ENCODE data around the gene PRDM5. TPM values are rescaled to one million over a fixed set of nuclear protein-coding genes. Genes with fewer than 3 reads are reported as not detected.

The PRDM5 gene
- polyA plus RNA-seq, 2 donors, result 1.4 TPM

- Histone ChIP-seq H3K36me3 (ENCODE audit: control insufficient read depth in 2 of 2, insufficient read depth in 2 of 2, low read length in 1 of 2) (no peaks in the 10 kb centered on the region), H3K4me1 (ENCODE audit: control insufficient read depth in 2 of 2, insufficient read depth in 2 of 2, low read length in 1 of 2) (no peaks in the 10 kb centered on the region), H3K27ac (ENCODE audit: low read depth in 2 of 2, low read length in 1 of 2) (no peak overlapping the region), H3K27me3 (ENCODE audit: control insufficient read depth in 1 of 2, insufficient read depth in 2 of 2, low read length in 2 of 2) (no peaks in the 10 kb centered on the region), H3K4me3 (ENCODE audit: low read depth in 1 of 2, low read length in 2 of 2) (no peak overlapping the region), H3K9me3 (ENCODE audit: control insufficient read depth in 2 of 2, insufficient read depth in 1 of 2, low read depth in 1 of 2, low read length in 1 of 2) (no peaks in the 10 kb centered on the region)
- 28 to 37% methylated on average over 5 of the region's 5 CpGs for WGBS, 2 donors
These were observed 203.5 kb downstream of the PRDM5 start for GRCh38 chr4:120718979-120719566.

GRCh38 chr4:120716346-120716745 is 206.2 kb downstream of the PRDM5 start:
- Histone ChIP-seq H3K27me3 (ENCODE audit: control insufficient read depth in 1 of 2, insufficient read depth in 2 of 2, low read length in 2 of 2) (no peaks in the 10 kb centered on the region), H3K9me3 (ENCODE audit: control insufficient read depth in 2 of 2, insufficient read depth in 1 of 2, low read depth in 1 of 2, low read length in 1 of 2) (no peaks in the 10 kb centered on the region), H3K4me3 (ENCODE audit: low read depth in 1 of 2, low read length in 2 of 2) (no peak overlapping the region), H3K27ac (ENCODE audit: low read depth in 2 of 2, low read length in 1 of 2) (no peak overlapping the region), H3K36me3 (ENCODE audit: control insufficient read depth in 2 of 2, insufficient read depth in 2 of 2, low read length in 1 of 2) (no peaks in the 10 kb centered on the region), H3K4me1 (ENCODE audit: control insufficient read depth in 2 of 2, insufficient read depth in 2 of 2, low read length in 1 of 2) (no peaks in the 10 kb centered on the region)
- WGBS, 2 donors, result 83 to 86% methylated on average over 1 of the region's 1 CpG

- Histone ChIP-seq H3K4me1 (ENCODE audit: control insufficient read depth in 2 of 2, insufficient read depth in 2 of 2, low read length in 1 of 2) (no peaks in the 10 kb centered on the region), H3K9me3 (ENCODE audit: control insufficient read depth in 2 of 2, insufficient read depth in 1 of 2, low read depth in 1 of 2, low read length in 1 of 2) (no peaks in the 10 kb centered on the region), H3K36me3 (ENCODE audit: control insufficient read depth in 2 of 2, insufficient read depth in 2 of 2, low read length in 1 of 2) (no peaks in the 10 kb centered on the region), H3K27me3 (ENCODE audit: control insufficient read depth in 1 of 2, insufficient read depth in 2 of 2, low read length in 2 of 2) (no peaks in the 10 kb centered on the region), H3K27ac (ENCODE audit: low read depth in 2 of 2, low read length in 1 of 2) (no peak overlapping the region), H3K4me3 (ENCODE audit: low read depth in 1 of 2, low read length in 2 of 2) (no peak overlapping the region)
- WGBS, 2 donors, result 69 to 71% methylated on average over 4 of the region's 4 CpGs
These were observed 208.0 kb downstream of the PRDM5 start for GRCh38 chr4:120714417-120715010.

- Histone ChIP-seq H3K27me3 (ENCODE audit: control insufficient read depth in 1 of 2, insufficient read depth in 2 of 2, low read length in 2 of 2) (no peaks in the 10 kb centered on the region), H3K27ac (ENCODE audit: low read depth in 2 of 2, low read length in 1 of 2) (no peak overlapping the region), H3K36me3 (ENCODE audit: control insufficient read depth in 2 of 2, insufficient read depth in 2 of 2, low read length in 1 of 2) (no peaks in the 10 kb centered on the region), H3K4me1 (ENCODE audit: control insufficient read depth in 2 of 2, insufficient read depth in 2 of 2, low read length in 1 of 2) (no peaks in the 10 kb centered on the region), H3K9me3 (ENCODE audit: control insufficient read depth in 2 of 2, insufficient read depth in 1 of 2, low read depth in 1 of 2, low read length in 1 of 2) (no peaks in the 10 kb centered on the region), H3K4me3 (ENCODE audit: low read depth in 1 of 2, low read length in 2 of 2) (no peak overlapping the region)
- 68 to 75% methylated on average over 3 of the region's 3 CpGs for WGBS, 2 donors
These were observed 212.5 kb downstream of the PRDM5 start for GRCh38 chr4:120709991-120710390.

GRCh38 chr4:120704538-120704937 is 218.0 kb downstream of the PRDM5 start:
- Histone ChIP-seq H3K4me3 (ENCODE audit: low read depth in 1 of 2, low read length in 2 of 2) (no peak overlapping the region), H3K36me3 (ENCODE audit: control insufficient read depth in 2 of 2, insufficient read depth in 2 of 2, low read length in 1 of 2) (no peaks in the 10 kb centered on the region), H3K4me1 (ENCODE audit: control insufficient read depth in 2 of 2, insufficient read depth in 2 of 2, low read length in 1 of 2) (no peaks in the 10 kb centered on the region), H3K27me3 (ENCODE audit: control insufficient read depth in 1 of 2, insufficient read depth in 2 of 2, low read length in 2 of 2) (no peaks in the 10 kb centered on the region), H3K27ac (ENCODE audit: low read depth in 2 of 2, low read length in 1 of 2) (no peak overlapping the region), H3K9me3 (ENCODE audit: control insufficient read depth in 2 of 2, insufficient read depth in 1 of 2, low read depth in 1 of 2, low read length in 1 of 2) (no peaks in the 10 kb centered on the region)
- WGBS, 2 donors, result 84 to 85% methylated on average over 6 of the region's 6 CpGs

GRCh38 chr4:120703908-120704307 is 218.6 kb downstream of the PRDM5 start:
- no peak overlapping the region for H3K27ac ChIP-seq (ENCODE audit: low read depth in 2 of 2, low read length in 1 of 2)
- 71 to 81% methylated on average over 1 of the region's 1 CpG for WGBS, 2 donors
- no peaks in the 10 kb centered on the region for H3K4me1 ChIP-seq (ENCODE audit: control insufficient read depth in 2 of 2, insufficient read depth in 2 of 2, low read length in 1 of 2)
- no peaks in the 10 kb centered on the region for H3K27me3 ChIP-seq (ENCODE audit: control insufficient read depth in 1 of 2, insufficient read depth in 2 of 2, low read length in 2 of 2)
- no peaks in the 10 kb centered on the region for H3K9me3 ChIP-seq (ENCODE audit: control insufficient read depth in 2 of 2, insufficient read depth in 1 of 2, low read depth in 1 of 2, low read length in 1 of 2)
- no peaks in the 10 kb centered on the region for H3K36me3 ChIP-seq (ENCODE audit: control insufficient read depth in 2 of 2, insufficient read depth in 2 of 2, low read length in 1 of 2)
- no peak overlapping the region for H3K4me3 ChIP-seq (ENCODE audit: low read depth in 1 of 2, low read length in 2 of 2)

GRCh38 chr4:120699354-120699753 is 223.2 kb downstream of the PRDM5 start:
- H3K9me3 ChIP-seq (ENCODE audit: control insufficient read depth in 2 of 2, insufficient read depth in 1 of 2, low read depth in 1 of 2, low read length in 1 of 2), result no peaks in the 10 kb centered on the region
- no peak overlapping the region for H3K4me3 ChIP-seq (ENCODE audit: low read depth in 1 of 2, low read length in 2 of 2)
- no peaks in the 10 kb centered on the region for H3K4me1 ChIP-seq (ENCODE audit: control insufficient read depth in 2 of 2, insufficient read depth in 2 of 2, low read length in 1 of 2)
- 87 to 93% methylated on average over 1 of the region's 1 CpG for WGBS, 2 donors
- no peak overlapping the region for H3K27ac ChIP-seq (ENCODE audit: low read depth in 2 of 2, low read length in 1 of 2)
- no peaks in the 10 kb centered on the region for H3K27me3 ChIP-seq (ENCODE audit: control insufficient read depth in 1 of 2, insufficient read depth in 2 of 2, low read length in 2 of 2)
- no peaks in the 10 kb centered on the region for H3K36me3 ChIP-seq (ENCODE audit: control insufficient read depth in 2 of 2, insufficient read depth in 2 of 2, low read length in 1 of 2)

GRCh38 chr4:120694973-120695372 is 227.6 kb downstream of the PRDM5 start:
- Histone ChIP-seq H3K27me3 (ENCODE audit: control insufficient read depth in 1 of 2, insufficient read depth in 2 of 2, low read length in 2 of 2) (no peaks in the 10 kb centered on the region), H3K9me3 (ENCODE audit: control insufficient read depth in 2 of 2, insufficient read depth in 1 of 2, low read depth in 1 of 2, low read length in 1 of 2) (no peaks in the 10 kb centered on the region), H3K36me3 (ENCODE audit: control insufficient read depth in 2 of 2, insufficient read depth in 2 of 2, low read length in 1 of 2) (no peaks in the 10 kb centered on the region), H3K27ac (ENCODE audit: low read depth in 2 of 2, low read length in 1 of 2) (no peak overlapping the region), H3K4me3 (ENCODE audit: low read depth in 1 of 2, low read length in 2 of 2) (no peak overlapping the region), H3K4me1 (ENCODE audit: control insufficient read depth in 2 of 2, insufficient read depth in 2 of 2, low read length in 1 of 2) (no peaks in the 10 kb centered on the region)
- WGBS, 2 donors, result 21 to 23% methylated on average over 2 of the region's 2 CpGs

GRCh38 chr4:120693816-120694215 is 228.7 kb downstream of the PRDM5 start:
- no peak overlapping the region for H3K4me3 ChIP-seq (ENCODE audit: low read depth in 1 of 2, low read length in 2 of 2)

GRCh38 chr4:120692964-120693363 is 229.6 kb downstream of the PRDM5 start:
- H3K27ac ChIP-seq (ENCODE audit: low read depth in 2 of 2, low read length in 1 of 2), result no peak overlapping the region
- H3K4me1 ChIP-seq (ENCODE audit: control insufficient read depth in 2 of 2, insufficient read depth in 2 of 2, low read length in 1 of 2), result no peaks in the 10 kb centered on the region
- 21 to 30% methylated on average over 2 of the region's 2 CpGs for WGBS, 2 donors

More at GRCh38 chr4:120693816-120694215, 228.7 kb downstream of the PRDM5 start:
- no peaks in the 10 kb centered on the region for H3K27me3 ChIP-seq (ENCODE audit: control insufficient read depth in 1 of 2, insufficient read depth in 2 of 2, low read length in 2 of 2)
- H3K4me1 ChIP-seq (ENCODE audit: control insufficient read depth in 2 of 2, insufficient read depth in 2 of 2, low read length in 1 of 2), result no peaks in the 10 kb centered on the region
- no peaks in the 10 kb centered on the region for H3K9me3 ChIP-seq (ENCODE audit: control insufficient read depth in 2 of 2, insufficient read depth in 1 of 2, low read depth in 1 of 2, low read length in 1 of 2)
- no peaks in the 10 kb centered on the region for H3K36me3 ChIP-seq (ENCODE audit: control insufficient read depth in 2 of 2, insufficient read depth in 2 of 2, low read length in 1 of 2)
- H3K27ac ChIP-seq (ENCODE audit: low read depth in 2 of 2, low read length in 1 of 2), result no peak overlapping the region

More at GRCh38 chr4:120692964-120693363, 229.6 kb downstream of the PRDM5 start:
- H3K9me3 ChIP-seq (ENCODE audit: control insufficient read depth in 2 of 2, insufficient read depth in 1 of 2, low read depth in 1 of 2, low read length in 1 of 2), result no peaks in the 10 kb centered on the region
- no peaks in the 10 kb centered on the region for H3K27me3 ChIP-seq (ENCODE audit: control insufficient read depth in 1 of 2, insufficient read depth in 2 of 2, low read length in 2 of 2)
- H3K4me3 ChIP-seq (ENCODE audit: low read depth in 1 of 2, low read length in 2 of 2), result no peak overlapping the region
- no peaks in the 10 kb centered on the region for H3K36me3 ChIP-seq (ENCODE audit: control insufficient read depth in 2 of 2, insufficient read depth in 2 of 2, low read length in 1 of 2)
